Measurements from ENCODE around the gene CLIP3. TPM values are rescaled to one million over a fixed set of nuclear protein-coding genes. Genes with fewer than 3 reads are reported as not detected.

The CLIP3 gene
- total RNA-seq, 2 experiments from 2014 or later = 0.25 to 0.60 TPM

DNA sequence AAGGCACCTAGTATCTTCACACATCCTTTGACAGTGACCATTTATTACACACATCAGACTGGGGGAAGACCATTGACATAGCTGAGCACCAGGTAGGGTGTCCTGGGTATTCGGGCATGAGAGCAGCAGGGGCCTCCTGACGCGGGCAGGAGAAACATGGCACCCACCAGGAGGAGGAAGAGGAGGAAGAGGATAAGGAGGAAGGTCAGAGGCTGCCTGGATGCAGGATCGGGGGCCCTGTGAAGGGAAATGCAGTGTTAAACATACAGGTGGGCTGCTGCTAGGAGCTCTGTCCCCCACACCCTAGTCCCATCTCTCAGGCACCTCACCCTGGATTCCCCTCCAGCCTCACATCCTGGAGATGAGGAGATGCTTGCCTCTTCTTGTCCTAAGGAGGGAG is 29.4 kb downstream of the CLIP3 start:
- DNase-seq = no peak
- H3K4me3 Mint-ChIP-seq = no peak overlapping the region
- no peak overlapping the region for H3K27ac Mint-ChIP-seq
- no peaks in the 10 kb centered on the region for H3K27me3 Mint-ChIP-seq
- peaks cover 14% of the 10 kb centered on the region for H3K36me3 Mint-ChIP-seq
- H3K9me3 Mint-ChIP-seq = no peaks in the 10 kb centered on the region
- peaks cover 14% of the 10 kb centered on the region for H3K4me1 Mint-ChIP-seq

- Mint-ChIP-seq H3K36me3 (peaks cover 18% of the 10 kb centered on the region), H3K4me3 (no peak overlapping the region), H3K27me3 (no peaks in the 10 kb centered on the region), H3K4me1 (peaks cover 24% of the 10 kb centered on the region), H3K9me3 (no peaks in the 10 kb centered on the region), H3K27ac (no peak overlapping the region)
- DNase-seq = no peak
Observed at GRCh38 chr19:36001605-36002004, 31.1 kb downstream of the CLIP3 start.

DNA sequence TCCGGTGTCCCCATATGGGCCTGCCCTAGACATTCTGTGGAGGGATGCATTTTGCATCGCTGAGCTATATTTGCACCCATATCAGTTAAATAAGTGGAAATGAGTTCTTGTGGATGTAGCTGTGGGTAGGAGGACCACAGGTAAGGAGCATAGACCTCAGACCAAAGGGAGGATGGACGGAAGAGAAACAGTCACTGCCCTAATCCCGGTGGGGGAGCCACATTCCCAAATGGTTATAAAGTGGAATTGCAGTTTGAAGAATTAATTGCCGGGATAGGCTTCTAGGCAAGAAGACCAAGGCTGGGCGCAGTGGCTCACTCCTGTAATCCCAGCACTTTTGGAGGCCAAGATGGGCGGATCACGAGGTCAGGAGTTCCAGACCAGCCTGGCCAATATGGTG is 35.9 kb downstream of the CLIP3 start:
- peaks cover 20% of the 10 kb centered on the region for H3K36me3 Mint-ChIP-seq

GRCh38 chr19:35995048-35995993 is 37.4 kb downstream of the CLIP3 start, which contains the start of gene SDHAF1:
SDHAF1 (plus strand) TSS chr19:35995188; CDS start chr19:35995275, 87 bp downstream.
- Mint-ChIP-seq H3K27me3 (no peaks in the 10 kb centered on the region), H3K27ac (peak within 1 kb of the TSS; percentile 87), H3K4me1 (peaks cover 31% of the 10 kb centered on the region), H3K36me3 (peaks cover 15% of the 10 kb centered on the region), H3K9me3 (no peaks in the 10 kb centered on the region), H3K4me3 (peak within 1 kb of the TSS; percentile 83)
- peak; percentile 96 for DNase-seq

More for the DNA sequence above, 35.9 kb downstream of the CLIP3 start:
- H3K9me3 Mint-ChIP-seq = no peaks in the 10 kb centered on the region
- H3K4me1 Mint-ChIP-seq = peaks cover 37% of the 10 kb centered on the region
- H3K4me3 Mint-ChIP-seq = peak overlapping the region; percentile 83
- DNase-seq = no peak
- H3K27ac Mint-ChIP-seq = peak overlapping the region; percentile 86
- no peaks in the 10 kb centered on the region for H3K27me3 Mint-ChIP-seq

DNA sequence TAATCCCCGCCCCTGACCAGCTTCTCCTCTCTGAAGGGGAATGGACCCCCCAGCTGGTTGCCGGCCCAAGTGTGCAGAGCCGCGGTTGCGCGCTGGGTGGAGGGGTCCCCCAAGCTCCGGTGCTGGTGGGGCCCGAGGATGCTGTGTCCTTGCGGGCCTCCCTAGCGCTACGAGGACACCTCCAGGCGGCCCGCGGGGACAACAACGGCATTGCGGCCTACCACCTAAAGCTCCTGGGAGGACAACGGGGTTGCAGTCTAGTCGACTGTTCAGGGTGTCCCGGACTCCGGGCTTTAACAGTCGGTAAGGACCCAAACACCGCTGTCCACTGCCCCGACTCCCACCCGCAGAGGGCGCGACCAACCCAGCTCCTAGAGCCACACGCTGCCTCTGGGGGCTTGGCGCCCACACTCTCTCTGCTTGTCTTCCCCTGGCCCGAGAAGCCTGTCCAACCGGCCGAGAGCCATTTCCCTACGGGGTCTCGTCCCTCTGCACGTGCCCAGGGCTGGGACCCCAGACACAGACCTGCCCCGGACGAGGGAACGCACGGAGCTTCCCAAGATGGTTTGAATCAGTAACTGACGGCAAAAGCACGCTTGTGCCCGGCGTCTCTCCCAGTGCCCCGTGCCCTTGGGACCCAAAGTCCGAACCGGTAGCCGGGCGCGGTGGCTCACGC is 38.6 kb downstream of the CLIP3 start:
- DNase-seq = peak; percentile 37
- peaks cover 23% of the 10 kb centered on the region for H3K4me1 Mint-ChIP-seq
- H3K27ac Mint-ChIP-seq = no peak overlapping the region
- no peaks in the 10 kb centered on the region for H3K9me3 Mint-ChIP-seq
- H3K27me3 Mint-ChIP-seq = no peaks in the 10 kb centered on the region
- H3K4me3 Mint-ChIP-seq = peak overlapping the region; percentile 74
- peaks cover 15% of the 10 kb centered on the region for H3K36me3 Mint-ChIP-seq

DNA sequence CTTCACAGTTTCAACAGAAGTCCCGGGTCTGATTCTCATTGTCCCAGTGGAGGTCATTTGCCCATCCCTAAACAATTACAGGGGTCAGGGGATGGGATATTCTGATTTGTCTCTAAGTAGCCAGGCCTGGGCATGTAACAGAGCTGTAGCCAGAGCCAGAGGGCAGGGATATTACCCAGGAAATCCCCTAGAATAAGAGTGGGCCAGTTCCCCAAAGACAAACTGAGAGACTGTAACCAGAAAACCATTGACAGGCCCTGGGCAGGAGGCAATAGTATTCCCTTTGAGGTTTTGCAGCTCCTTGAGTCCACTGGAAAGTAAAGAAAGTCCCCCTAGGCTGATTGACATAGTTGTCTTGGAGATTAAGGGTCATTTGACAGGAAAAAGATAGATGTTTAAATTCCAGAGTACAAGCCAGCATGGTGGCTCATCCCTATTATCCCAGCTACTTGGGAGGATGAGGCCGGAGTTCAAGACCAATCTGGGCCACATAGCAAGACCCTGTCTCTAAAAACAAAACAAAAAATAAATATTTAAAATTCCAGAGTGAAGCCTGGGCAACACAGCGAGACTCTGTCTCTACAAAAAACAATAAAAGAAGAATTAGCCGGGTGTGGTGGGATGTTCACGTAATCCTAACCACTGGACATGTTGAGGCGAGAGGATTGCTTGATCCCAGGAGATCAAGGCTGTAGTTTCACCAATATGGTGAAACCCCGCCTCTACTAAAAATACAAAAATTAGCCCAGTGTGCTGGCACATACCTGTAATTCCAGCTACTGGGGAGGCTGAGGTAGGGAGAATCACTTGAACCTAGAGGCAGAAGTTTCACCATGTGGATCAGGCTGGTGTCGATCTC is 39.5 kb downstream of the CLIP3 start:
- Mint-ChIP-seq H3K27ac (no peak overlapping the region), H3K4me1 (peaks cover 23% of the 10 kb centered on the region)

DNA sequence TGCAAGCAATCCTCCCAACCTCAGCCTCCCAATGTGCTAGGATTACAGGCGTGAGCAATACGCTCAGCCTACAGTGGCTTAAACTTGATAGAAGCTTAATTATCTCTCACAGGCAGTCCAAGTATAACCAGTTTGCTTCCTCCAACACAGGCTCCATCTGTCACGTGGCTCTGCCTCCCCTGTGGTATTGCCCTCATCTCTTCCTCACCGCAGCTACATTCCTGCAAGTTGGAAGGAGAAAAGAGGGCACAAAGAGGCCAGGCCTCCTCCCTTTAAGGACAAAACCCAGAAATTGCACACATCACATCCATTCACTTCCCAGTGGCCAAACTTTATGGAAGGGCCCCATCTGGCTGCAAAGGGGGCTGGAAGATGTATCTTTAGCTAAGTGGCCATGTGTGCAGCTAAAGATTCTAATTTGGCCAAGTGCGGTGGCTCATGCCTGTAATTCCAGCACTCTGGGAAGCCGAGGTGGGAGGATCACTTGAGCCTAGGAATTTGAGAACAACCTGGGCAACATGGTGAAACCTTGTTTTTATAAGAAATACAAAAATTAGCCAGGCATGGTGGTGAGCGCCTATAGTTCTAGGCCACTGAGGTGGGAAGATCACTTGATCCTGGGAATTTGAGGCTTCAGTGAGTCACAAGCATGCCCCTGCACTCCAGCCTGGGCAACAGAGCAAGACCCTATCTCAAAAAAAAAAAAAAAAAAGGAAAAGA is 40.8 kb downstream of the CLIP3 start:
- Mint-ChIP-seq H3K27me3 (peaks cover 14% of the 10 kb centered on the region), H3K4me1 (peaks cover 16% of the 10 kb centered on the region), H3K36me3 (peaks cover 13% of the 10 kb centered on the region), H3K4me3 (no peak overlapping the region), H3K9me3 (peaks cover 1% of the 10 kb centered on the region), H3K27ac (no peak overlapping the region)
- DNase-seq = no peak

More for the DNA sequence above, 39.5 kb downstream of the CLIP3 start:
- Mint-ChIP-seq H3K27me3 (peaks cover 5% of the 10 kb centered on the region), H3K36me3 (peaks cover 15% of the 10 kb centered on the region), H3K4me3 (no peak overlapping the region), H3K9me3 (no peaks in the 10 kb centered on the region)
- no peak for DNase-seq

GRCh38 chr19:35990771-35991730 is 41.6 kb downstream of the CLIP3 start:
- no peak for DNase-seq
- Mint-ChIP-seq H3K9me3 (peaks cover 1% of the 10 kb centered on the region), H3K36me3 (peaks cover 4% of the 10 kb centered on the region), H3K4me1 (peaks cover 11% of the 10 kb centered on the region), H3K4me3 (no peak overlapping the region), H3K27ac (no peak overlapping the region), H3K27me3 (peaks cover 21% of the 10 kb centered on the region)

GRCh38 chr19:35990156-35990555 is 42.5 kb downstream of the CLIP3 start:
- Mint-ChIP-seq H3K36me3 (no peaks in the 10 kb centered on the region), H3K27ac (no peak overlapping the region), H3K27me3 (peaks cover 30% of the 10 kb centered on the region), H3K4me1 (peaks cover 6% of the 10 kb centered on the region), H3K9me3 (peaks cover 1% of the 10 kb centered on the region), H3K4me3 (no peak overlapping the region)
- no peak for DNase-seq

DNA sequence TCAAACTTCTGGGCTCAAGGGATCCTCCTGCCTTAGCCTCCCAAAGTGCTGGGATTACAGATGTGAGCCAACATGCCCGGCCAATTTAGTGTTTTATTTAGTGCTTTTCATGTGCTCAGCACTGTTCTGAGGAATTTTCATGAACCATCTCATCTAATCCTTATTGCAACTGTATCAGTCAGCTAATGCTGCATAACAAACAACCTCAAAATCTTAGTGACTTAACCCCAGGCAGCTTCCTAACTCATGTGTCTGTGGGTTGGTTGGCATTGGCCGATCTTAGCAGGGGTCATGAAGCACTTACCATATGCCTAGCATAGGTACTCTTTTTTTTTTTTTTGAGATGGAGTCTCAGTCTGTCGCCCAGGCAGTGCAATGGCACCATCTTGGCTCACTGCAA is 43.8 kb downstream of the CLIP3 start:
- no peak overlapping the region for H3K4me3 Mint-ChIP-seq

GRCh38 chr19:35987571-35987896 is 45.1 kb downstream of the CLIP3 start:
- Mint-ChIP-seq H3K4me3 (no peak overlapping the region), H3K4me1 (peaks cover 2% of the 10 kb centered on the region), H3K27me3 (peaks cover 48% of the 10 kb centered on the region), H3K27ac (no peak overlapping the region), H3K9me3 (peaks cover 1% of the 10 kb centered on the region), H3K36me3 (no peaks in the 10 kb centered on the region)
- DNase-seq = no peak

More for the DNA sequence above, 43.8 kb downstream of the CLIP3 start:
- peaks cover 2% of the 10 kb centered on the region for H3K4me1 Mint-ChIP-seq
- H3K27ac Mint-ChIP-seq = no peak overlapping the region
- H3K9me3 Mint-ChIP-seq = peaks cover 1% of the 10 kb centered on the region
- H3K27me3 Mint-ChIP-seq = peaks cover 38% of the 10 kb centered on the region
- DNase-seq = no peak
- no peaks in the 10 kb centered on the region for H3K36me3 Mint-ChIP-seq

GRCh38 chr19:35986664-35987570 is 45.8 kb downstream of the CLIP3 start:
- peaks cover 48% of the 10 kb centered on the region for H3K27me3 Mint-ChIP-seq
- H3K27ac Mint-ChIP-seq = no peak overlapping the region
- peaks cover 2% of the 10 kb centered on the region for H3K4me1 Mint-ChIP-seq
- DNase-seq = peak; percentile 28
- peaks cover 1% of the 10 kb centered on the region for H3K9me3 Mint-ChIP-seq
- H3K4me3 Mint-ChIP-seq = peak overlapping the region; percentile 71
- H3K36me3 Mint-ChIP-seq = no peaks in the 10 kb centered on the region

Data from activated naive CD8-positive, alpha-beta T cell treated with anti-CD3 and anti-CD28 coated beads for 36 hours (primary cell).